Fibroblast of lung (primary cell): ENCODE results near the gene PYROXD2. TPM values are rescaled to one million over a fixed set of nuclear protein-coding genes. Genes with fewer than 3 reads are reported as not detected.

Experiments
- DNase-seq, 2 donors: peaks; one replicate each; pipeline versions ENCODE4 v3.0.0 to v3.0.0-alpha.2; 2010; ENCODE audit warnings: low read depth in 2 of 2
- H2AFZ ChIP-seq: 2 replicates; pipeline ENCODE4 v1.5.1; 2012; ENCODE audit warnings: low read length, control low read depth, inconsistent platforms
- H3K27ac ChIP-seq: 2 replicates; pipeline ENCODE4 v1.5.1; 2011; ENCODE audit warnings: low read length, control low read depth; ENCODE audit not compliant: insufficient read depth
- H3K27me3 ChIP-seq: 2 replicates; pipeline ENCODE4 v1.5.1; 2011; ENCODE audit warnings: mild to moderate bottlenecking, low read length; ENCODE audit not compliant: control insufficient read depth, insufficient read depth
- H3K36me3 ChIP-seq: 2 replicates; pipeline ENCODE4 v1.5.1; 2011; ENCODE audit warnings: low read length; ENCODE audit not compliant: control insufficient read depth, insufficient read depth
- H3K4me1 ChIP-seq: 2 replicates; pipeline ENCODE4 v1.5.1; 2011; ENCODE audit warnings: low read length; ENCODE audit not compliant: control insufficient read depth, insufficient read depth; ENCODE audit errors: extremely low read depth
- H3K4me2 ChIP-seq: 2 replicates; pipeline ENCODE4 v1.5.1; 2011; ENCODE audit warnings: low read length, control low read depth; ENCODE audit not compliant: insufficient read depth; ENCODE audit errors: extremely low read depth
- H3K4me3 ChIP-seq, 4 experiments: fragments of 200-600 bp in 1 of 4; sonication (generic) in 1 of 4; replicated peaks in 1 of 4; 2 replicates each; pipeline ENCODE4 v1.5.1; 2011 to 2016; ENCODE audit warnings: low read length in 4 of 4, low read depth in 3 of 4, mild to moderate bottlenecking in 3 of 4, control low read depth in 2 of 4, inconsistent platforms in 1 of 4, mixed read lengths in 1 of 4; ENCODE audit not compliant: insufficient read depth in 1 of 4; ENCODE audit errors: control extremely low read depth in 1 of 4
- H3K79me2 ChIP-seq: 2 replicates; pipeline ENCODE4 v1.5.1; 2012; ENCODE audit warnings: mild to moderate bottlenecking, low read length, inconsistent platforms; ENCODE audit not compliant: control insufficient read depth, insufficient read depth
- H3K9ac ChIP-seq: 2 replicates; pipeline ENCODE4 v1.5.1; 2011; ENCODE audit warnings: mild to moderate bottlenecking, low read length, control low read depth; ENCODE audit not compliant: insufficient read depth
- H3K9me3 ChIP-seq: 2 replicates; pipeline ENCODE4 v1.5.1; 2012; ENCODE audit warnings: low read depth, low read length; ENCODE audit not compliant: control insufficient read depth, insufficient read depth
- H4K20me1 ChIP-seq: 2 replicates; pipeline ENCODE4 v1.5.1; 2011; ENCODE audit warnings: low read length; ENCODE audit not compliant: control insufficient read depth, insufficient read depth; ENCODE audit errors: extremely low read depth
- CTCF ChIP-seq, 2 donors: IDR thresholded peaks in 1 of 2; conservative IDR thresholded peaks in 1 of 2; 1 replicate in 1 of 2; 2 replicates in 1 of 2; pipeline ENCODE4 v1.5.1; 2011 to 2012; ENCODE audit warnings: low read length in 2 of 2, control low read depth in 1 of 2, inconsistent platforms in 1 of 2, low read depth in 1 of 2, mild to moderate bottlenecking in 1 of 2
- EZH2 ChIP-seq: IDR thresholded peaks from 2 replicates; pipeline ENCODE4 v1.5.1; 2012; ENCODE audit warnings: low read length, control low read depth, mild to moderate bottlenecking; ENCODE audit errors: missing control alignments
- polyA plus RNA-seq, 2 donors: library from polyadenylated mRNA; depleted of rRNA in 1 of 2; stranded (reverse) in 1 of 2; unstranded in 1 of 2; fragments of >200 nt; gene quantifications; 2 replicates each; pipeline ENCODE4 v1.2.1, GENCODE V29; 2011 to 2012; ENCODE audit warnings: missing spikeins in 1 of 2
- total RNA-seq: library from RNA; depleted of rRNA; stranded (reverse); fragments of >200 nt; gene quantifications from 2 replicates; pipeline ENCODE4 v1.2.1, GENCODE V29; 2014

PYROXD2 gene
- total and polyA plus RNA-seq, 2 donors (not counting 1 experiment from before 2014, with no cell fraction given): 8.7 to 16.0 TPM

DNA sequence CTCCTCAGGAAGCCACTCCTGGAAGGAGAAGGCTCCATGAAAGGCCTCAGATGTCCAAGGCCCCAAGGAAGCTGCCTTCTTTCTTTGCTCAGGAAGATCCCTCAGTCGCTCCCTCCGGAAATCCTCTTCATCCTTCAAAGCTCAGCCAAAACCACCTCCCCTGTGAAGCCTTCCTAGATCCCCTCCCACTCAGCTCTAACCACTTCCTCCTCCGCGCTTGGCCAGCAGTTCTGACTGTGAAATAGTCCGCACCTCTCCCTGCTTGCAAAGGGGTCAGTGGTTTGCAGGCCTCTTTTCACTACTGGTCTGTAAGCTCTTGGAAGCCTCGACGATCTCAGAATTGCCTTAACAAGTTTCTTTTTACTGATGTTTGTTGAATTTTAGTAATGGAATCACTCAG, 23.9 kb downstream of the PYROXD2 start:
- TF ChIP-seq EZH2: no peak
- TF ChIP-seq CTCF (conservative IDR thresholded peaks at IDR 0.05 in 1 of 2, IDR thresholded peaks at IDR 0.05 in 1 of 2; ENCODE audit: low read depth in 1 of 2, low read length in 2 of 2): no peak
- H3K27ac ChIP-seq: no peak overlapping the region
- H3K79me2 ChIP-seq: no peaks in the 10 kb centered on the region
- no peak overlapping the region for H3K4me2 ChIP-seq
- no peak overlapping the region for H3K9ac ChIP-seq
- no peaks in the 10 kb centered on the region for H4K20me1 ChIP-seq
- no peak overlapping the region for H3K4me3 ChIP-seq
- DNase-seq: no peak
- H3K36me3 ChIP-seq: peaks cover 17% of the 10 kb centered on the region
- H2AFZ ChIP-seq: no peak overlapping the region
- H3K27me3 ChIP-seq: no peaks in the 10 kb centered on the region
- peaks cover 6% of the 10 kb centered on the region for H3K4me1 ChIP-seq
- no peaks in the 10 kb centered on the region for H3K9me3 ChIP-seq

GRCh38 chr10:98390406-98390805, 24.6 kb downstream of the PYROXD2 start:
- Histone ChIP-seq H3K27me3 (no peaks in the 10 kb centered on the region), H3K36me3 (peaks cover 17% of the 10 kb centered on the region), H3K27ac (no peak overlapping the region), H3K9ac (no peak overlapping the region), H3K79me2 (no peaks in the 10 kb centered on the region), H3K4me2 (no peak overlapping the region), H4K20me1 (no peaks in the 10 kb centered on the region), H3K4me3 (no peak overlapping the region), H3K4me1 (peaks cover 6% of the 10 kb centered on the region), H3K9me3 (no peaks in the 10 kb centered on the region), H2AFZ (no peak overlapping the region)
- TF ChIP-seq CTCF (conservative IDR thresholded peaks at IDR 0.05 in 1 of 2, IDR thresholded peaks at IDR 0.05 in 1 of 2; ENCODE audit: low read depth in 1 of 2, low read length in 2 of 2): no peak
- no peak for TF ChIP-seq EZH2
- DNase-seq: no peak

GRCh38 chr10:98389398-98389797, 25.6 kb downstream of the PYROXD2 start:
- Histone ChIP-seq H3K4me3 (no peak overlapping the region), H3K27ac (no peak overlapping the region), H3K36me3 (peaks cover 17% of the 10 kb centered on the region), H4K20me1 (no peaks in the 10 kb centered on the region), H3K79me2 (no peaks in the 10 kb centered on the region), H3K9me3 (no peaks in the 10 kb centered on the region), H3K4me1 (peaks cover 3% of the 10 kb centered on the region), H3K9ac (no peak overlapping the region), H3K27me3 (no peaks in the 10 kb centered on the region), H2AFZ (no peak overlapping the region), H3K4me2 (no peak overlapping the region)
- DNase-seq: no peak
- TF ChIP-seq EZH2 (no peak), CTCF (conservative IDR thresholded peaks at IDR 0.05 in 1 of 2, IDR thresholded peaks at IDR 0.05 in 1 of 2; ENCODE audit: low read depth in 1 of 2, low read length in 2 of 2) (no peak)
